ENCODE measurements around the gene CLCN5. TPM values are rescaled to one million over a fixed set of nuclear protein-coding genes. Genes with fewer than 3 reads are reported as not detected.

CLCN5 gene
- total RNA-seq, 2 experiments from 2014 or later, result 3.0 TPM

DNA sequence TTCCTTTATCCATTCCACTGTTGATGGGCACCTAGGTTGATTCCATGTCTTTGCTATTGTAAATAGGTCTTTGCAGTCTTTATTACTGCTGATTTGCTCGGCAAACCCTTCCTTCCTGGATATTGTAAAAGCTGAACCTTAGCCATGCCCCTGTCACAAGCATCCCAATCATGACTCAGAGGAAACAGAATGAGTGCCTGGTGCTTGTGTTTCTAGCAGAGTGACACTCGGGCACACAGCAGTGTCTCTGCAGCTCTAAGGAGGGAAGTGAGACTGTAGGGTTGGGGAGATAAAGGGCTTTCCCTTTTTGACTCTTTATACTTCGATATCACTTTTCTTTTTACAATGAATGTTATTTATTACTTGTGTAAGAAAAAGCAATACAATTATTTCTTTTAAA, 195.1 kb downstream of the CLCN5 start:
- no peaks in the 10 kb centered on the region for H3K4me1 Mint-ChIP-seq
- DNase-seq, result no peak
- ChIA-PET POLR2A (no interaction called here), CTCF (no interaction called here)
- no peak overlapping the region for H3K4me3 Mint-ChIP-seq
- peaks cover 4% of the 10 kb centered on the region for H3K27me3 Mint-ChIP-seq
- H3K36me3 Mint-ChIP-seq (ENCODE audit: low read depth), result no peaks in the 10 kb centered on the region
- H3K9me3 Mint-ChIP-seq, result no peaks in the 10 kb centered on the region
- no peak overlapping the region for H3K27ac Mint-ChIP-seq

DNA sequence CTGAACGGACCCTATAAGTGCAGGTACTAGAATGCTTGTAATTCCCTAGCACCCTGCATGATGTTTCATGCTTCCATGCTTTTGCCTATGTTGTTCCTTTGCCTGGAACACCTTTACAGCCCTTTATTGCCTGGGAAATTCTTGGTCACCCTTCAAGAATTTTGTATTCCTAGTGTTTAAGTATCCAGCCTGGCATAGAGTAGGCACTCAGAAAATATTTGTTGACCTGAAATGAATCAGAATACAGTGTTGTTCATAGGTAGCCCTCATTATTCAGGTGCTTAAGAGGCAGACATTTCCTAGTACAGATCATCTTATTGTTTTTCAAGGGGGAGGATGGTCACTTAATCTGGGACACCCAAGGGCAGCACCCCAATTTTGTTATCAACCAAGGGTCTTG, 203.1 kb downstream of the CLCN5 start:
- H3K27me3 Mint-ChIP-seq, result peaks cover 4% of the 10 kb centered on the region
- H3K27ac Mint-ChIP-seq, result no peak overlapping the region
- H3K9me3 Mint-ChIP-seq, result no peaks in the 10 kb centered on the region
- no peaks in the 10 kb centered on the region for H3K36me3 Mint-ChIP-seq (ENCODE audit: low read depth)
- DNase-seq, result no peak
- CTCF ChIA-PET, result no interaction called here
- no peak overlapping the region for H3K4me3 Mint-ChIP-seq
- POLR2A ChIA-PET, result no interaction called here
- H3K4me1 Mint-ChIP-seq, result no peaks in the 10 kb centered on the region

- Mint-ChIP-seq H3K36me3 (ENCODE audit: low read depth) (no peaks in the 10 kb centered on the region), H3K4me3 (no peak overlapping the region), H3K4me1 (no peaks in the 10 kb centered on the region), H3K9me3 (no peaks in the 10 kb centered on the region), H3K27me3 (no peaks in the 10 kb centered on the region), H3K27ac (no peak overlapping the region)
- ChIA-PET POLR2A (no interaction called here), CTCF (no interaction called here)
- no peak for DNase-seq
Measured at GRCh38 chrX:50147972-50148371, 225.6 kb downstream of the CLCN5 start.

Other genes with a start within 250 kb of the CLCN5 start
- gene PAGE1, start 226.6 kb upstream of the CLCN5 start, total RNA-seq, result not detected
- gene PAGE4, start 93.3 kb upstream of the CLCN5 start, total RNA-seq, result not detected
- gene USP27X, start 43.1 kb upstream of the CLCN5 start, total RNA-seq, result 1 to 10 TPM; 2.1 to 2.4 TPM